ENCODE measurements around the gene SATB2.

GRCh38 chr2:199466692-199467065 is 8.9 kb upstream of the SATB2 start:
- TF ChIP-seq ZNF777 (tag by site-specific recombination; IDR thresholded peaks at IDR 0.05; ENCODE audit: borderline replicate concordance), result no peak
- no peak for TF ChIP-seq ZNF488 (tag by site-specific recombination; IDR thresholded peaks at IDR 0.05)
- TF ChIP-seq ZNF670 (tag by site-specific recombination; IDR thresholded peaks at IDR 0.05; ENCODE audit: low read depth), result no peak
- TF ChIP-seq ZFP37 (tag by site-specific recombination; IDR thresholded peaks at IDR 0.05), result no peak
- TF ChIP-seq ZNF776 (tag by site-specific recombination; IDR thresholded peaks at IDR 0.05; ENCODE audit: borderline replicate concordance), result no peak
- TF ChIP-seq TSHZ1 (tag by site-specific recombination; IDR thresholded peaks at IDR 0.05; ENCODE audit: borderline replicate concordance), result no peak
- TF ChIP-seq ZNF239 (tag by site-specific recombination; IDR thresholded peaks at IDR 0.05), result no peak
- no peak for TF ChIP-seq ZNF133 (tag by site-specific recombination; IDR thresholded peaks at IDR 0.05)
- no peak for TF ChIP-seq ZNF513 (tag by site-specific recombination; IDR thresholded peaks at IDR 0.05)

Data from HEK293 (cell line).